COLO668 (cell line): ENCODE measurements around the gene RABGAP1L.
"Not testable (repeated sequence)": the region's sequence is repeated elsewhere in the genome, so short reads cannot be mapped to it uniquely, and the experiment has no call there.

Source experiments
- DNase-seq: peaks from one replicate; lab custom pipeline; 2025; ENCODE audit not compliant: unreplicated experiment; lab: John Stamatoyannopoulos, UW

The RABGAP1L gene

GRCh38 chr1:174700775-174701174, 541.5 kb downstream of the RABGAP1L start:
- no peak for DNase-seq

- DNase-seq = no peak
Measured at GRCh38 chr1:174701565-174701964, 542.2 kb downstream of the RABGAP1L start.

- no peak for DNase-seq
Measured at GRCh38 chr1:174702011-174702410, 542.7 kb downstream of the RABGAP1L start.

- DNase-seq = no peak
Measured at GRCh38 chr1:174703309-174703708, 544.0 kb downstream of the RABGAP1L start.

- DNase-seq = no peak
Measured at GRCh38 chr1:174704300-174704699, 545.0 kb downstream of the RABGAP1L start.

- no peak for DNase-seq
Measured at GRCh38 chr1:174710868-174711845, 551.8 kb downstream of the RABGAP1L start.

- not testable (repeated sequence) for DNase-seq
Measured at GRCh38 chr1:174711848-174712247, 552.5 kb downstream of the RABGAP1L start.

GRCh38 chr1:174712541-174712940, 553.2 kb downstream of the RABGAP1L start:
- DNase-seq = no peak

GRCh38 chr1:174713796-174714195, 554.5 kb downstream of the RABGAP1L start:
- no peak for DNase-seq

- no peak for DNase-seq
Measured at GRCh38 chr1:174719194-174719593, 559.9 kb downstream of the RABGAP1L start.

- no peak for DNase-seq
Measured at GRCh38 chr1:174720618-174721017, 561.3 kb downstream of the RABGAP1L start.

GRCh38 chr1:174721246-174721645, 561.9 kb downstream of the RABGAP1L start:
- no peak for DNase-seq

- DNase-seq = no peak
Measured at GRCh38 chr1:174723816-174724215, 564.5 kb downstream of the RABGAP1L start.

- DNase-seq = no peak
Measured at GRCh38 chr1:174724219-174724618, 564.9 kb downstream of the RABGAP1L start.

- DNase-seq = no peak
Measured at GRCh38 chr1:174726167-174726879, 567.0 kb downstream of the RABGAP1L start.

- no peak for DNase-seq
Measured at GRCh38 chr1:174726880-174727585, 567.7 kb downstream of the RABGAP1L start.

- DNase-seq = no peak
Measured at GRCh38 chr1:174734270-174734669, 575.0 kb downstream of the RABGAP1L start.

GRCh38 chr1:174736831-174737230, 577.5 kb downstream of the RABGAP1L start:
- DNase-seq = no peak

GRCh38 chr1:174740249-174740968, 581.1 kb downstream of the RABGAP1L start:
- no peak for DNase-seq

- no peak for DNase-seq
Measured at GRCh38 chr1:174742805-174743653, 583.7 kb downstream of the RABGAP1L start.
